K562 (cell line): ENCODE data around the gene SFXN3. TPM values are rescaled to one million over a fixed set of nuclear protein-coding genes. Genes with fewer than 3 reads are reported as not detected.

ENCODE experiments used
- ATAC-seq: fragments of 200-7000 bp; cut with Tn5 transposase; 3 replicates; pipeline ENCODE4 v1.9.1; 2020; ENCODE audit warnings: moderate library complexity
- BruUV-seq: library from RNA; stranded (reverse); fragments of 400-500 nt; replicated peaks from 2 replicates; lab custom pipeline; 2021; lab: Mats Ljungman, UMichigan
- CTCF ChIA-PET: fragments of 300-600 bp; formaldehyde crosslinking; extraction: SDS; loops from one replicate; lab custom pipeline; 2021; ENCODE audit warnings: low intra/inter-chr PET ratio; lab: Yijun Ruan, JAX
- POLR2A ChIA-PET: fragments of 300-600, 350-650 bp; sonication (Branson Sonifier 250); formaldehyde crosslinking; extraction: SDS; loops from one replicate; lab custom pipeline; 2021; ENCODE audit warnings: antibody characterized with exemption, inconsistent platforms; lab: Yijun Ruan, JAX
- DNase-seq, 4 experiments: peaks; one replicate each; pipeline versions ENCODE4 v3.0.0 to v3.0.0-alpha.2; 2011 to 2018; ENCODE audit warnings: low spot score in 3 of 4, mixed read lengths in 3 of 4; ENCODE audit errors: extremely low read depth in 1 of 4
- FAIRE-seq: peaks from 2 replicates; lab custom pipeline; 2011; peaks lifted over from hg19 to GRCh38; lab: Jason Lieb, UNC
- H2AFZ ChIP-seq: 2 replicates; pipeline ENCODE4 v1.6.0; 2011; ENCODE audit warnings: low read depth, low read length, control low read depth, inconsistent platforms
- H3K27ac ChIP-seq: fragments of 200-600 bp; 3 replicates; pipeline ENCODE4 v1.8.0; 2011; ENCODE audit warnings: low read depth, mild to moderate bottlenecking, control low read depth, inconsistent platforms, low read length, moderate library complexity, mixed read lengths; ENCODE audit errors: extremely low read depth
- H3K27me3 ChIP-seq, 2 experiments: fragments of 300-600 bp in 1 of 2; 2 replicates in 1 of 2; 3 replicates in 1 of 2; pipeline versions ENCODE4 v1.6.0 to v1.8.0; 2011; ENCODE audit warnings: inconsistent platforms in 2 of 2, low read length in 2 of 2, mild to moderate bottlenecking in 1 of 2, mixed read lengths in 1 of 2, moderate library complexity in 1 of 2; ENCODE audit not compliant: control insufficient read depth in 2 of 2, insufficient read depth in 2 of 2
- H3K36me3 ChIP-seq: fragments of 300-600 bp; 3 replicates; pipeline ENCODE4 v1.8.0; 2011; ENCODE audit warnings: mild to moderate bottlenecking, low read length, inconsistent platforms; ENCODE audit not compliant: control insufficient read depth, insufficient read depth
- H3K4me1 ChIP-seq, 2 experiments: fragments of 200-600 bp in 1 of 2; replicated peaks in 1 of 2; 2 replicates in 1 of 2; 3 replicates in 1 of 2; pipeline versions ENCODE4 v1.5.1 to v1.8.0; 2011; ENCODE audit warnings: inconsistent platforms in 2 of 2, low read length in 2 of 2, mild to moderate bottlenecking in 1 of 2, mixed read lengths in 1 of 2, moderate library complexity in 1 of 2; ENCODE audit not compliant: control insufficient read depth in 2 of 2, insufficient read depth in 2 of 2
- H3K4me2 ChIP-seq: 2 replicates; pipeline ENCODE4 v1.6.1; 2011; ENCODE audit warnings: low read length, control low read depth, inconsistent platforms, mixed read lengths; ENCODE audit not compliant: insufficient read depth
- H3K4me3 ChIP-seq: fragments of 200-600 bp; sonication (generic), shearing (Covaris generic); 2 replicates; pipeline ENCODE4 v1.5.1; 2016; ENCODE audit warnings: control low read depth, inconsistent platforms
- H3K79me2 ChIP-seq: fragments of 200-600 bp; 3 replicates; pipeline ENCODE4 v1.8.0; 2011; ENCODE audit warnings: low read length, inconsistent platforms; ENCODE audit not compliant: control insufficient read depth, insufficient read depth
- H3K9ac ChIP-seq, 2 experiments: 2 replicates each; pipeline versions ENCODE4 v1.6.0 to v1.6.1; 2011; ENCODE audit warnings: low read depth in 2 of 2, low read length in 2 of 2, control low read depth in 1 of 2, inconsistent platforms in 1 of 2, mild to moderate bottlenecking in 1 of 2, mixed read lengths in 1 of 2; ENCODE audit not compliant: insufficient read depth in 1 of 2
- H3K9me1 ChIP-seq: one replicate; pipeline ENCODE4 v1.6.0; 2011; ENCODE audit warnings: inconsistent platforms, mild to moderate bottlenecking, low read length, moderate library complexity; ENCODE audit not compliant: control insufficient read depth, insufficient read depth
- H3K9me3 ChIP-seq: replicated peaks from 2 replicates; pipeline ENCODE4 v1.5.1; 2011; ENCODE audit warnings: low read depth, low read length, inconsistent platforms; ENCODE audit not compliant: control insufficient read depth, insufficient read depth
- H4K20me1 ChIP-seq: replicated peaks from 2 replicates; pipeline ENCODE4 v1.6.1; 2011; ENCODE audit warnings: low read length, inconsistent platforms, mixed read lengths; ENCODE audit not compliant: control insufficient read depth, insufficient read depth
- ELF2 ChIP-seq: fragments of 250-450 bp; sonication (Bioruptor Pico); IDR thresholded peaks from 2 replicates; pipeline ENCODE4 v1.5.0; 2021; ENCODE audit warnings: mild to moderate bottlenecking
- KLF1 ChIP-seq: fragments of 450-650 bp; IDR thresholded peaks from 2 replicates; pipeline ENCODE4 v1.6.1; 2016; ENCODE audit warnings: missing genetic modification characterization, missing compliant biosample characterization
- ZNF140 ChIP-seq: fragments of 250-450 bp; sonication (Bioruptor Pico); IDR thresholded peaks from 2 replicates; pipeline ENCODE4 v1.8.0; 2021; ENCODE audit warnings: moderate library complexity, mild to moderate bottlenecking, inconsistent platforms
- WGBS: fragments of 100-300 bp; shearing (Covaris generic); methylation state at CpG from one replicate; pipeline ENCODE4 v1.1.6; 2016; ENCODE audit warnings: low coverage, mixed read lengths; ENCODE audit not compliant: insufficient coverage; ENCODE audit errors: missing lambda C conversion rate; 5-methylcytosine and 5-hydroxymethylcytosine counted together
- in situ Hi-C: fragments of 300-500 bp; cut with MboI; formaldehyde crosslinking; loops from 4 replicates; pipeline ENCODE4 v1.15.0; 2018; ENCODE audit warnings: inconsistent platforms, mixed read lengths
- intact Hi-C: fragments of 100-400 bp; cut with micrococcal nuclease; formaldehyde crosslinking; loops from 2 replicates; pipeline ENCODE4 v1.14.2; 2022
- polyA plus RNA-seq, 8 experiments: library from polyadenylated mRNA; depleted of rRNA in 4 of 8; stranded (reverse) in 5 of 8; unstranded in 3 of 8; fragments of >200 nt; fragmentation: Nextera tagmentation in 2 of 8; fragmentation: Illumina TruSeq in 1 of 8; extraction: Ambion mirVana in 2 of 8; extraction: Trizol in 1 of 8; gene quantifications; 2 replicates each; pipeline versions ENCODE4 v1.2.1 to v1.2.3, GENCODE V29; 2011 to 2014; ENCODE audit warnings: inconsistent platforms in 1 of 8, missing spikeins in 1 of 8
- total RNA-seq, 7 experiments: library from RNA; depleted of rRNA in 6 of 7; stranded (reverse); fragments of >200 nt in 6 of 7; fragmentation: Illumina TruSeq in 2 of 7; extraction: Trizol in 2 of 7; gene quantifications; 2 replicates each; pipeline versions ENCODE4 v1.2.1 to v1.2.3, GENCODE V29; 2011 to 2021; ENCODE audit warnings: low replicate concordance in 1 of 7
- TF ChIP-seq, protein P1 (sequence below): fragments of 250-450 bp; sonication (Bioruptor Pico); IDR thresholded peaks from 2 replicates; pipeline ENCODE4 v1.4.0; 2020; ENCODE audit warnings: mild to moderate bottlenecking, moderate library complexity

SFXN3 gene
- total and polyA plus RNA-seq, 9 of the 15 experiments (the other 6 are each of a cell fraction or from before 2014, with no cell fraction given): 0.24 to 4.6 (median 0.86) TPM

- POLR2A ChIA-PET: interaction anchor here (0.6 kb wide), 1 partner anchor 281 kb away, joined by 3 read pairs; no protein-coding TSS in a partner anchor
- H3K9ac ChIP-seq: peak overlapping the region in 1 of 2 experiments; percentile 65; a peak in 2 of 4 replicates
- CTCF ChIA-PET: interaction anchor here (9.3 kb wide), 1 partner anchor 18 kb away, joined by 150 read pairs; no protein-coding TSS in a partner anchor
- in situ Hi-C loops (loop anchor here (25.0 kb wide), 1 partner anchor 1042 kb away; no protein-coding TSS in a partner anchor), intact Hi-C loops (no loop called here)
- no peak overlapping the region for H3K4me2 ChIP-seq
- no peak overlapping the region for H3K4me3 ChIP-seq
- no peaks in the 10 kb centered on the region for H4K20me1 ChIP-seq
- H3K36me3 ChIP-seq: peaks cover 37% of the 10 kb centered on the region; the same call in 2 of the 3 replicates
- no TSS peak for BruUV-seq
- 65% methylated on average over 5 of the region's 6 CpGs for WGBS
- no peaks in the 10 kb centered on the region for H3K9me3 ChIP-seq
- FAIRE-seq (no peak), DNase-seq (no peak), ATAC-seq (no peak)
- peak overlapping the region; percentile 45; the same call in 1 of the 3 replicates for H3K27ac ChIP-seq
- peaks cover 48% of the 10 kb centered on the region for H3K79me2 ChIP-seq
- H3K4me1 ChIP-seq: peaks cover 16 to 51% of the 10 kb centered on the region in 2 experiments; a peak in 4 of 5 replicates
- H2AFZ ChIP-seq: no peak overlapping the region
- no peaks in the 10 kb centered on the region for H3K27me3 ChIP-seq
- H3K9me1 ChIP-seq: no peaks in the 10 kb centered on the region
- no peak for TF ChIP-seq KLF1 (tag)
- TF ChIP-seq, protein P1, sequence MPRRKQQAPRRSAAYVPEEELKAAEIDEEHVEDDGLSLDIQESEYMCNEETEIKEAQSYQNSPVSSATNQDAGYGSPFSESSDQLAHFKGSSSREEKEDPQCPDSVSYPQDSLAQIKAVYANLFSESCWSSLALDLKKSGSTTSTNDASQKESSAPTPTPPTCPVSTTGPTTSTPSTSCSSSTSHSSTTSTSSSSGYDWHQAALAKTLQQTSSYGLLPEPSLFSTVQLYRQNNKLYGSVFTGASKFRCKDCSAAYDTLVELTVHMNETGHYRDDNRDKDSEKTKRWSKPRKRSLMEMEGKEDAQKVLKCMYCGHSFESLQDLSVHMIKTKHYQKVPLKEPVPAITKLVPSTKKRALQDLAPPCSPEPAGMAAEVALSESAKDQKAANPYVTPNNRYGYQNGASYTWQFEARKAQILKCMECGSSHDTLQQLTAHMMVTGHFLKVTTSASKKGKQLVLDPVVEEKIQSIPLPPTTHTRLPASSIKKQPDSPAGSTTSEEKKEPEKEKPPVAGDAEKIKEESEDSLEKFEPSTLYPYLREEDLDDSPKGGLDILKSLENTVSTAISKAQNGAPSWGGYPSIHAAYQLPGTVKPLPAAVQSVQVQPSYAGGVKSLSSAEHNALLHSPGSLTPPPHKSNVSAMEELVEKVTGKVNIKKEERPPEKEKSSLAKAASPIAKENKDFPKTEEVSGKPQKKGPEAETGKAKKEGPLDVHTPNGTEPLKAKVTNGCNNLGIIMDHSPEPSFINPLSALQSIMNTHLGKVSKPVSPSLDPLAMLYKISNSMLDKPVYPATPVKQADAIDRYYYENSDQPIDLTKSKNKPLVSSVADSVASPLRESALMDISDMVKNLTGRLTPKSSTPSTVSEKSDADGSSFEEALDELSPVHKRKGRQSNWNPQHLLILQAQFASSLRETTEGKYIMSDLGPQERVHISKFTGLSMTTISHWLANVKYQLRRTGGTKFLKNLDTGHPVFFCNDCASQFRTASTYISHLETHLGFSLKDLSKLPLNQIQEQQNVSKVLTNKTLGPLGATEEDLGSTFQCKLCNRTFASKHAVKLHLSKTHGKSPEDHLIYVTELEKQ (CRISPR knock-in tag): no peak
- TF ChIP-seq ZNF140 (CRISPR knock-in tag): no peak
- TF ChIP-seq ELF2 (CRISPR knock-in tag): no peak
Measured at GRCh38 chr10:100995181-100995580, 35.9 kb upstream of the SFXN3 start.
